HG03139 (cell line): Measurements from ENCODE around the gene MSH3.
"Not testable (repeated sequence)": the region's sequence is repeated elsewhere in the genome, so short reads cannot be mapped to it uniquely, and the experiment has no call there.

Experiments used
- ATAC-seq: cut with Tn5 transposase; IDR thresholded peaks from one replicate; pipeline ENCODE4 v1.9.1; 2021; ENCODE audit not compliant: unreplicated experiment

The MSH3 gene

DNA sequence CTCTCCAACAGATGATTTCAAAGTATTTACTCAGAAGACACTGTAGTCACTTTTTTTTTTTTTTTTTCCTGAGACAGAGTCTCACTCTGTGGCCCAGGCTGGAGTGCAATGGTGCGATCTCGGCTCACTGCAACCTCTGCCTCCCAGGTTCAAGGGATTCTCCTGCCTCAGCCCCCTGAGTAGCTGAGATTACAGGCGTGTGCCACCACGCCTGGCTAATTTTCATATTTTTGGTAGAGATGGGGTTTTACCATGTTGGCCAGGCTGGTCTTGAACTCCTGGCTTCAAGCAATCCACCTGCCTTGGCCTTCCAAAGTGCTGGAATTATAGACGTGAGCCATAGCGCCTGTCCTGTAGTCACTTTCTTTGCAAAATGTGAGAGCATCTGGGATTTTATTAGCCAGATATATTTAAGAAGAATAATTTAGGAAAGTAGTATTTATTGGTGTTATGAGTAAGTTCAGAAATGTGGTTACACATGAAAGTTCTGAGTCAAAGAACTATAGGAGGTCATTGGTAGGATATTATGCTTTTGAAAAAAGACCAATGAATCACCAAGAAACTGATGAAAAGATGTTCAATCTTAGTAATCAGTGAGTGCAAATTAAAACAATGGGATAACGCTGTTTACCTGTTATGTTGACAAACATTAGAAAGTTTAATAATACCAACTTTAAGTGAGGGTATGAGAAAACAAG is 135.0 kb downstream of the MSH3 start:
- not testable (repeated sequence) for ATAC-seq

DNA sequence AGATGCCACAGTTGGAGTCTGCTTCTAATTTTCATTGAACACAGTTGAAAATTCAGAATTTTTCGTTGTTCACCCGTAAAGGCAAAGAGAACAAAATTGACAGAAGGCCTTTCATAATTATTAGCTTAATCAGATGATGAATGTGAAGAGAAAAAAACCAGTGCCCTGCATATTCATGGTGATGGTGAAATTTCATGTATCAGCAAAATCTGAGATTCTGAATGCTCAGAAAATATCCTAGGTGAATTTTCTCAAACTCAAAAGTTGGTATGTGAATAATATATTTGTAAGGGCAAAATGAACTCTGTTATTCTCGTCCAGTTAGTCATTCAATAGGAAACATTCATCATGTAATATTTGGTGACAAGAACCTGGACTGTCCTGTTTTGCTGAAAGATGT is 136.2 kb downstream of the MSH3 start:
- ATAC-seq = no peak

- ATAC-seq = no peak
Observed at GRCh38 chr5:80793354-80793753, 138.9 kb downstream of the MSH3 start.

- ATAC-seq = no peak
Observed at GRCh38 chr5:80796846-80797245, 142.4 kb downstream of the MSH3 start.

GRCh38 chr5:80797428-80798024 is 143.1 kb downstream of the MSH3 start:
- no peak for ATAC-seq

DNA sequence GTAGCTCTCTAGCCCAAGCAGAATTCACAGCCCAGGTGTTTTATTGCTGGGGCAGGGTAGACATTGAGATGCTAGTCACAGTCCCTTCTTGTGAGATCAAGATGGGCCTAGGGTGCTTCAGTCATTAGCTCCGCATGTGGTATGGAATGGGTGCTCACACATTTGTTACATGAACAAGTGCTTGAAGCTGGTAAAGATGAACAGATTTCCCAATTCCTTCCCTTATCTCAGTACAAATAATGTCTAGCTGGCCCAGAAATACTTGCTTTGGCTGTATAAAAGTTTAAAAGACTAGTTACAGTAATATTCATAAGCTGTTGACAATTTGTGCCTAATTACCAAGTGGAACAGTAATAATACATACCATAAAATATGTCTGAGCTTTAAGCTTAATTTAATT is 143.7 kb downstream of the MSH3 start:
- no peak for ATAC-seq

- no peak for ATAC-seq
Observed at GRCh38 chr5:80798633-80799032, 144.2 kb downstream of the MSH3 start.

DNA sequence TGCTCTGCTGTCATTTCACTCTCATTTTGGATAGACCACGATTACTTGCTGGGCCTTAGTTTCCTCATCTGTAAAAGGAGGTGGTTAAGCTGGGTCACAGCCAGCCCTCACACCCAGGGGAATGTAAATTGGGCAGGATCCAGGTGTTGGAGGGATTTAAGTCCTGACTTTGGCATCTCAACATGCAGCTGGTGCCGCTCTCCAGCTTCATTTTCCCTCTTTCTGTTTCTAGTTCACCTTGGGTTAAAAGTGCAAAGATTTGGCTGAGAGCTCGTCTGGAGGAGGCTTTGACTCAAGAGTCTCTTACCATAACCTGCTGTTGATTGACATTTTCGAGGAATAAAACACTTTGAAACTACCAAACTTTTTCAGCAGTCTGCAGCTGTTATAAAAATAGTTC is 144.6 kb downstream of the MSH3 start:
- no peak for ATAC-seq

DNA sequence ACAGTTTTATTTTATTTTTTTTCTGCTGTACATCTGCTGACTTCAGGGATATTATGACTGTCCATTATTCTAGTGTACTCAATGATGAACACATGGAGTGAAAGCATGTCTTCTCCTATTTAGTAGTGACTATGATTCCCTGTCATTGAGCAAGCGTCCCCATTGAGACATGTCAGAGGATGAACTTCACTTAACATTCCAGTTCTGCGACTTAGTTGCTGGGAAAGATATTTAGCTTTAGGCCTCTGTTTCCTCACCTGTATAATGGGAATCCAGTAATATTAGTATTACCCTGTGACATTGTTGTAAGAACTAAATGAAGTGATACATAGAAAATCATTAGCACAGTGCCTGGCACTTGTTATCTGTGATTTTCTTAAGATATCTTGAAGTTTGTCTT is 145.1 kb downstream of the MSH3 start:
- no peak for ATAC-seq

DNA sequence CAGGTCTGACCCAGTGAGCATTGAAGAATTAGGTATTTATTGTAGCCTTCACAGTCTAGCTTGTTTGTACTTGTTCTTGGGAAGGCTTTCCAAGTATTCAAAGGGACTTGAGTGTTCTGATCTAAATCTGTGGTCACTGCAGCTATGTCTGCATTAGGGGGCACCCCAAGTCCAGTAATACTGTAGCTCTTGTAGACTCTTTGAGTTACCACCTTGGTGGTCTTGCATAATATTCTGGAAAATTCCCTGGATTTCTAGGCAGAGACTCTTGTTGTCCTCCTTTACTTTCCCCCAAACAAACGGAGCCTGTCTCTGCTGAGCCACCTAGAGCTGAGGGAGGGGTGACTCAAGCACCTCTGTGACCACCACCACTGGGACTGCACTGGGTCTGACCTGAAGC is 149.9 kb downstream of the MSH3 start:
- ATAC-seq = no peak

DNA sequence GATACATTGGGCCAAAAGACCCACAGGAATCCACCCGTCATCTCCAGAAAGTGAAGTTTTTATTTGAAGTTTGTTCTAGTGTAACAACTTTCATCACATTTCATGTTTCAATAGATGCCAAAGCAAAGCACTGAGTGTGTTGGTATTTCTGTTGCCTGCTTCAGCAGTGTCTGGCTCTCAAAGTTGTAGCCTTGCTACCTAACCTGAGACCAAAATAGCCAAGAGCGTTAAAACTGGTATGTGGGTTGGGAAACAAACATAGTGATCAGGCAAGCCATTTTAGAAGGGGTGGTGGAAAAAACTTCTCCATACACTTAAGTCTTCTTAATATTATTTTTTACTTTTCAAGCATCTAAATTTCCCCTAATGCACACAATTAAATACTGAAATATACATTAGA is 150.6 kb downstream of the MSH3 start:
- no peak for ATAC-seq

DNA sequence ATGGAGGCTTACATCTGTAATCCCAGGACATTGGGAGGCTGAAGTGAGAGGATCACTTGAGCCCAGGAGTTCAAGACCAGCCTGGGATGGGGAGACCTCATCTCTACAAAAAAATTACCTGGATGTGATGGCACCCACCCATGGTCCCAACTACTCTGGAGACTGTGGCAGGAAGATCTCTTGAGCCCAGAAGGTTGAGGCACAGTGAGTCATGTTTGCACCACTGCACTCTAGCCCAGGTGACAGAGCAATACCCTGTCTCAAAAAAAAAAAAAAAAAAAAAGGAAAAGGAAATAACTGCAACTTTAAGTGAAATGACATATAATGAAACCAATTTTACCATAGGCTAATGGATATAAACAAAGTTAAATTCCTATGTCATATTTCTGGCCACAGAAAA is 152.5 kb downstream of the MSH3 start:
- no peak for ATAC-seq

DNA sequence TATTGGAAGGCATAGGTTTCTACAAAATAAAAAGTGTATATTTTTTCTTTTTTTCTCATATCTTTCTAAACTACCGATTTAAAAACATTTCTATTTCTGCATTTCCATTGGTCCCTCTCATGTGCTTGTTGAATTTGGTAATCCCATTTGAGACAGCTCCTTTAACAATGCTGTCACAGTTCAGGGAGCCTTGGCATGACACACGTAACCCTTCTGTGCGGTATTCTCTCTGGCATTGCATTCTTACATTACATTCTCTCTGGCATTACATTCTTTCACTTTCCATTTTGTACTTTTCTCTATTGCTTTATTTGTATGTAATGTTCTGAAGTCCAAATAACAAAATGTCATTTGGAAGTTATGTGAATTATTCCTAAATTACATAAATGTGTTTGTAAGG is 155.0 kb downstream of the MSH3 start:
- no peak for ATAC-seq

GRCh38 chr5:80810425-80810824 is 156.0 kb downstream of the MSH3 start:
- no peak for ATAC-seq

- no peak for ATAC-seq
Observed at GRCh38 chr5:80816590-80816989, 162.1 kb downstream of the MSH3 start.

DNA sequence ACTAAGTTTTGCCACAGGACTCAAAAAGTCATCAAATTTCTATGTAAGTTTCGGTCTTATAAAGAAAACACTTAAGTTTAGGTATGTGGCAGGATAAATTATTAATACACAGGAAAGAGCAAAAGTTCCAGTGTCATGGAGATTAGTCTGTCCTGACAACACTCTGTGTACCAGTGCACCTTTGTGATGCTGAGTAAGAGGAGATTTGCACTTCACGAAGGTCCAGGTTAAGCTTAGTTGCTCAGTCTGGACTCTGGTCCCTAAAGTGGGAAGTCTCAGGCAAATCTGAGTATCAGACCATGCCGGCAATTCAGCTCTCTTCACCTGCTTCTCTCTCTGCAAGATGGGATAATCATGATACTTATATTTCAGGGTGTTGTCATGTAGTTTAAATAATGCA is 166.2 kb downstream of the MSH3 start:
- no peak for ATAC-seq

DNA sequence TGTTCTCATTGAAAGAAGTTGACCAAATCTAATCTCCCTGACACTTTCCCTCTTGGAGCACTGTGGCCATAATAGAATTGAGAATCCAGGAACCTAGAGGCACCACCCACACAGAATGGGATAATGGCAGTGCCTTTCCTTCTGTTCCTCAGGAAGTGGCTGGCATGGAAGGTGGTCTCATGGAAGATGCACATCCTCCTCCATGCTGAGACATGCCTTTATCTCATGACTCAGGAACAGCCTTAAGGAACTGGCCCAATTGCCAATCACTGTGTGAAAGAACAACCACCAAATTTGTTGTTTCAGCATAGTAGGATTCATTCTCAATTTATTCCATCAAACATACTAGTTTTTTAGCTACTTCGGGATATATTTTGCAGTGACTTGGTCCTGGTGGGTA is 168.2 kb downstream of the MSH3 start:
- no peak for ATAC-seq

DNA sequence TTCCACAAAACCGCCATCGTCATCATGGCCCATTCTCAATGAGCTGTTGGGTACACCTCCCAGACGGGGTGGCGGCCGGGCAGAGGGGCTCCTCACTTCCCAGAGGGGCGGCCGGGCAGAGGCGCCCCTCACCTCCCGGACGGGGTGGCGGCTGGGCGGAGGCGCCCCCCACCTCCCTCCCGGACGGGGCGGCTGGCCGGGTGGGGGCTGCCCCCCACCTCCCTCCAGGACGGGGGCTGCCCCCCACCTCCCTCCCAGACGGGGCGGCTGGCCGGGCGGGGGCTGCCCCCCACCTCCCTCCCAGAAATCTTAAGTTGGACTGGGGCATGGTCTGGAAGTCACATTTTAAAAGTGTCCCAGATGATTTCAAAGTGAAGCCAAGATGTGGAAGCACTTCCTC is 169.7 kb downstream of the MSH3 start:
- ATAC-seq = not testable (repeated sequence)

DNA sequence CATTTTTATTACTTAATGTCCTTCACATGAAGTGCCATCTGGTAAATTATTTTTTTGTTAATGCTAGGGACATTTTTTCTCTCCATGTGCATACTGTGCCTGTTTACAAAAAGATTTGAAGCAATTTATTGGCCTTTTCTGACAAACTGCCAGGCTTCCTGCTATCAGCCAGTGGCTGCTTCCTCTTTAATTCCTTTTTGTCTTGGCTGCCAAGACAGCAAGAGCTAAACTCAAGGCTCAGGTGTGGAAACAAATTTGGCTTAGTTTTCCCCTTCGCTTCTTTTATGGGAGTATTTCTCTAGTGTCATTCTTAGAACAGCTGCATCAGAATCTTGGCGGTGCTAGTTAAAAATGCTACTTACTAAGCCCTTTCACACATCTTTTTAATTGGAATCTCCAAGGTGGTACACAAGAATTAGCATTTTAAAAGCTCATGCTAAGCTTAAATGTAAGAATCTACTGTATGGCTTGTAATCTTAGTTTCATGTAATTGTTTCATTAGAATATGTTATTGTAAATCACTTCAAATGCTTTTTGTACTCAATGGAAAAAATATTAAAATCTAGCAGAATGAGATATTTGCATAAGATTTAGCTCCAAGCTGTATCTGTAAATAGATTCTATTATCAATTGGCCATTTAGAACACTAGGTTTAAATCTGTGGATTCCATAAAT is 171.5 kb downstream of the MSH3 start:
- no peak for ATAC-seq

GRCh38 chr5:80834710-80835109 is 180.3 kb downstream of the MSH3 start:
- no peak for ATAC-seq

DNA sequence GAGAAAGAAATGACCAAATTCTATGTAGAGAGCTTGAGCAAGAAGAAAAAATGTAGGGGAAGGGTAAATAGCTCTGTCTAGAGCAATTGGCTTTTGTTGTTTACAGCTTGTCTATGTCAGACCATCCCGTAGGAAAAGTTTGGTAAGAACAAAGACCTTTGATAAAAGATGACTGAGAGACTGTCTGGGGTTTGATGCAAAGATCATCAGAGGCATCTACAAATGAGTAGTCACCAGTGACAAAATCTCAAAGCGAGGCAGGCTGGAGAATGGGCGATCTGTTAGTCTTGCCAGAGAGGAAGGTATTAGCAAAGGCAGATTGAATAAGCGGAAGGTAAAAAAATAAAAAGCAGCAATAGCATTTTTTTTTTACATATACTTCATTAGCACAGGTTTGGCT is 180.7 kb downstream of the MSH3 start:
- no peak for ATAC-seq

- peak; percentile 86 for ATAC-seq
Observed at GRCh38 chr5:80837679-80838078, 183.2 kb downstream of the MSH3 start.
